IMR-90 (cell line): ENCODE measurements around the gene RAPGEF3. TPM values are rescaled to one million over a fixed set of nuclear protein-coding genes. Genes with fewer than 3 reads are reported as not detected.

ENCODE experiments used
- ATAC-seq: fragments of 200-7000 bp; cut with Tn5 transposase; 2 replicates; pipeline ENCODE4 v1.9.1; 2020; ENCODE audit warnings: low read depth, mild to moderate bottlenecking, moderate library complexity
- BruUV-seq: library from RNA; stranded (reverse); fragments of 400-500 nt; replicated peaks from 2 replicates; lab custom pipeline; 2021; lab: Mats Ljungman, UMichigan
- CTCF ChIA-PET: fragments of 300-600 bp; formaldehyde crosslinking; extraction: SDS; loops from one replicate; lab custom pipeline; 2021; ENCODE audit warnings: antibody characterized with exemption; lab: Yijun Ruan, JAX
- POLR2A ChIA-PET: fragments of 300-600 bp; sonication (Branson Sonifier 250); formaldehyde crosslinking; loops from one replicate; lab custom pipeline; 2022; ENCODE audit warnings: antibody characterized with exemption; ENCODE audit not compliant: unreplicated experiment; lab: Charles Lee
- DNase-seq: peaks from one replicate; pipeline ENCODE4 v3.0.0; 2013
- H2AFZ ChIP-seq: replicated peaks from 2 replicates; pipeline ENCODE3; 2013; ENCODE audit warnings: low read length, mild to moderate bottlenecking; ENCODE audit not compliant: poor library complexity
- H2AK5ac ChIP-seq: 2 replicates; pipeline ENCODE4 v1.6.1; 2013; ENCODE audit warnings: low read depth, low read length, inconsistent platforms
- H2AK9ac ChIP-seq: replicated peaks from 2 replicates; pipeline ENCODE3; 2013; ENCODE audit warnings: mild to moderate bottlenecking, low read depth, low read length, moderate library complexity; ENCODE audit not compliant: poor library complexity
- H2BK120ac ChIP-seq: 2 replicates; pipeline ENCODE4 v1.6.1; 2013; ENCODE audit warnings: low read depth, low read length, inconsistent platforms
- H2BK15ac ChIP-seq: 3 replicates; pipeline ENCODE4 v1.6.1; 2013; ENCODE audit warnings: low read depth, low read length, inconsistent platforms
- H2BK20ac ChIP-seq: 2 replicates; pipeline ENCODE4 v1.6.1; 2013; ENCODE audit warnings: low read depth, mild to moderate bottlenecking, inconsistent platforms, low read length, moderate library complexity
- H2BK5ac ChIP-seq: 2 replicates; pipeline ENCODE4 v1.6.1; 2013; ENCODE audit warnings: mild to moderate bottlenecking, low read depth, low read length, inconsistent platforms; ENCODE audit not compliant: poor library complexity, severe bottlenecking
- H3K14ac ChIP-seq: replicated peaks from 2 replicates; pipeline ENCODE4 v1.6.1; 2013; ENCODE audit warnings: low read depth, low read length, inconsistent platforms
- H3K18ac ChIP-seq: 2 replicates; pipeline ENCODE4 v1.6.1; 2013; ENCODE audit warnings: low read depth, low read length, control low read depth
- H3K23ac ChIP-seq: 2 replicates; pipeline ENCODE4 v1.6.1; 2013; ENCODE audit warnings: low read depth, low read length, inconsistent platforms
- H3K27ac ChIP-seq: 2 replicates; pipeline ENCODE4 v1.5.1; 2013; ENCODE audit warnings: mild to moderate bottlenecking, control low read depth, low read length; ENCODE audit not compliant: insufficient read depth
- H3K27me3 ChIP-seq: 2 replicates; pipeline ENCODE4 v1.6.1; 2013; ENCODE audit warnings: low read length; ENCODE audit not compliant: control insufficient read depth, insufficient read depth
- H3K36me3 ChIP-seq: 2 replicates; pipeline ENCODE4 v1.6.1; 2013; ENCODE audit warnings: low read length, mixed read lengths; ENCODE audit not compliant: control insufficient read depth, insufficient read depth
- H3K4ac ChIP-seq: 2 replicates; pipeline ENCODE4 v1.6.1; 2013; ENCODE audit warnings: low read depth, low read length, inconsistent platforms
- H3K4me1 ChIP-seq: 2 replicates; pipeline ENCODE4 v1.6.1; 2013; ENCODE audit warnings: low read length, mixed read lengths; ENCODE audit not compliant: control insufficient read depth, insufficient read depth
- H3K4me2 ChIP-seq: 2 replicates; pipeline ENCODE4 v1.6.1; 2013; ENCODE audit warnings: low read depth, mild to moderate bottlenecking, control low read depth, low read length, moderate library complexity
- H3K4me3 ChIP-seq: 2 replicates; pipeline ENCODE4 v1.5.1; 2013; ENCODE audit warnings: low read depth, mild to moderate bottlenecking, control low read depth, low read length, moderate library complexity; ENCODE audit not compliant: insufficient read depth
- H3K56ac ChIP-seq: 2 replicates; pipeline ENCODE4 v1.6.1; 2013; ENCODE audit warnings: low read length, inconsistent platforms; ENCODE audit not compliant: insufficient read depth; ENCODE audit errors: extremely low read depth
- H3K79me1 ChIP-seq, 2 experiments: 2 replicates each; pipeline ENCODE4 v1.6.1; 2013; ENCODE audit warnings: low read length in 2 of 2, inconsistent platforms in 1 of 2, low read depth in 1 of 2
- H3K9ac ChIP-seq: 2 replicates; pipeline ENCODE4 v1.6.1; 2013; ENCODE audit warnings: low read depth, low read length, control low read depth
- H3K9me1 ChIP-seq: 2 replicates; pipeline ENCODE4 v1.6.1; 2013; ENCODE audit warnings: low read length, inconsistent platforms; ENCODE audit not compliant: insufficient read depth
- H3K9me3 ChIP-seq: 2 replicates; pipeline ENCODE4 v1.6.1; 2013; ENCODE audit warnings: low read length; ENCODE audit not compliant: control insufficient read depth, insufficient read depth
- H4K20me1 ChIP-seq: 2 replicates; pipeline ENCODE4 v1.6.1; 2013; ENCODE audit warnings: low read length, inconsistent platforms; ENCODE audit not compliant: insufficient read depth
- H4K5ac ChIP-seq: 2 replicates; pipeline ENCODE4 v1.6.1; 2013; ENCODE audit warnings: mild to moderate bottlenecking, low read depth, low read length, control low read depth
- H4K8ac ChIP-seq, 2 experiments: 2 replicates each; pipeline ENCODE4 v1.6.1; 2013; ENCODE audit warnings: low read depth in 2 of 2, low read length in 2 of 2, control low read depth in 1 of 2, inconsistent platforms in 1 of 2
- H4K91ac ChIP-seq: 2 replicates; pipeline ENCODE4 v1.6.1; 2013; ENCODE audit warnings: low read depth, low read length, inconsistent platforms; ENCODE audit not compliant: insufficient read depth
- BHLHE40 ChIP-seq: fragments of 150-350 bp; IDR thresholded peaks from 2 replicates; pipeline ENCODE4 v1.6.1; 2016; ENCODE audit warnings: mild to moderate bottlenecking, low read depth, low read length
- CEBPB ChIP-seq: IDR thresholded peaks from 2 replicates; pipeline ENCODE4 v1.6.1; 2012; ENCODE audit warnings: low read depth, low read length, improper control_type of control experiment
- CHD1 ChIP-seq: IDR thresholded peaks from 2 replicates; pipeline ENCODE4 v1.6.1; 2012; ENCODE audit warnings: low read depth, low read length, improper control_type of control experiment
- FOS ChIP-seq: fragments of 150-350 bp; IDR thresholded peaks from 2 replicates; pipeline ENCODE4 v1.6.1; 2016; ENCODE audit warnings: low read depth, low read length
- MAFK ChIP-seq: IDR thresholded peaks from 2 replicates; pipeline ENCODE4 v1.6.1; 2012; ENCODE audit warnings: low read depth, low read length, improper control_type of control experiment
- MAZ ChIP-seq: IDR thresholded peaks from 2 replicates; pipeline ENCODE4 v1.6.1; 2012; ENCODE audit warnings: low read depth, mild to moderate bottlenecking, low read length, improper control_type of control experiment, moderate library complexity, borderline replicate concordance
- MXI1 ChIP-seq: IDR thresholded peaks from 2 replicates; pipeline ENCODE4 v1.6.1; 2012; ENCODE audit warnings: low read depth, mild to moderate bottlenecking, low read length, moderate library complexity, borderline replicate concordance
- NFE2L2 ChIP-seq: fragments of 150-350 bp; IDR thresholded peaks from 2 replicates; pipeline ENCODE4 v1.6.1; 2016; ENCODE audit warnings: low read depth, mild to moderate bottlenecking, low read length
- POLR2A ChIP-seq: IDR thresholded peaks from 2 replicates; pipeline ENCODE4 v1.6.1; 2012; ENCODE audit warnings: mild to moderate bottlenecking, low read depth, low read length
- RAD21 ChIP-seq: IDR thresholded peaks from 2 replicates; pipeline ENCODE4 v1.6.1; 2012; ENCODE audit warnings: low read length, improper control_type of control experiment
- RCOR1 ChIP-seq: IDR thresholded peaks from 2 replicates; pipeline ENCODE4 v1.6.1; 2012; ENCODE audit warnings: mild to moderate bottlenecking, low read length, improper control_type of control experiment; ENCODE audit not compliant: insufficient replicate concordance
- RFX5 ChIP-seq: IDR thresholded peaks from 2 replicates; pipeline ENCODE4 v1.8.0; 2012; ENCODE audit warnings: low read depth, mild to moderate bottlenecking, low read length, moderate library complexity
- SMC3 ChIP-seq: fragments of 150-350 bp; IDR thresholded peaks from 2 replicates; pipeline ENCODE4 v1.6.1; 2016; ENCODE audit warnings: low read depth, mild to moderate bottlenecking, antibody characterized with exemption, low read length, moderate library complexity
- USF2 ChIP-seq: fragments of 150-350 bp; IDR thresholded peaks from 2 replicates; pipeline ENCODE4 v1.6.1; 2017; ENCODE audit warnings: mild to moderate bottlenecking, antibody characterized with exemption, low read length, low read depth
- WGBS, 2 experiments: methylation state at CpG; one replicate each; pipeline versions ENCODE4 v1.1.5 to v1.1.7; 2013; ENCODE audit warnings: missing lambda C conversion rate in 2 of 2; ENCODE audit not compliant: insufficient read length in 1 of 2; ENCODE audit errors: extremely low coverage in 2 of 2; 5-methylcytosine and 5-hydroxymethylcytosine counted together
- dilution Hi-C: fragments of 300-500 bp; cut with HindIII; formaldehyde crosslinking; loops from one replicate; pipeline ENCODE4 v1.14.3; 2018; ENCODE audit warnings: low sequenced_read_pairs; ENCODE audit not compliant: unreplicated experiment
- in situ Hi-C: fragments of 300-500 bp; cut with MboI; formaldehyde crosslinking; loops from 3 replicates; pipeline ENCODE4 v1.14.3; 2019; ENCODE audit warnings: low sequenced_read_pairs, inconsistent platforms, mixed read lengths
- intact Hi-C: fragments of 100-400 bp; cut with micrococcal nuclease; formaldehyde crosslinking; loops from 2 replicates; pipeline ENCODE4 v1.10.0; 2022
- polyA plus RNA-seq, 3 experiments: library from polyadenylated mRNA; depleted of rRNA; stranded (reverse); fragments of >200 nt; gene quantifications; 2 replicates each; pipeline ENCODE4 v1.2.3, GENCODE V29; 2012; ENCODE audit warnings: low replicate concordance in 1 of 3
- total RNA-seq: library from RNA; depleted of rRNA; stranded (reverse); fragments of >200 nt; gene quantifications from 2 replicates; pipeline ENCODE4 v1.2.3, GENCODE V29; 2012
- TF ChIP-seq, protein P1 (sequence below): conservative IDR thresholded peaks from 2 replicates; pipeline ENCODE4 v1.5.1; 2012; ENCODE audit warnings: mild to moderate bottlenecking, low read depth, low read length, improper control_type of control experiment

RAPGEF3 gene
- total and polyA plus RNA-seq, 2 of the 4 experiments (the other 2 are of a cell fraction) = 1.3 to 2.0 TPM

DNA sequence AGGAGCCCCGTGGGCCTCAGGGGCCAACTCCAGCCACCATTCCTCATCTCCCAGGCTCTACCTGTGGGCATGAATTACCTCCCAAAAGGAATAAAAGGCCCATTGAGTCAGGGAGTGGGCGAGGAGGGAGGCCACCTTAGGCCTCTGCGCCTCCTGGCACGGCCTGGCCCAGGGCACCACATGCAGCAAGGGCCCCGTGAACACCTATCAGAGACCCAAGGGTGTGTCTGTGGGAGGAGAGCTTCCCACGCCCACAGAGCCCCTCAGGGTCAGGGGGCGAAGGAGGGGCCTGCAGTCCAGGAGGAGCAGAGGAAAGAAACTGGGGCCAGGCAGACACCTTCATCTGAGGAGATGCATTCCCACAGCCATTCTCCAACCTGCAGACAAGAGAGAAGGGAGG, 12.2 kb downstream of the RAPGEF3 start:
- no peak overlapping the region for H4K5ac ChIP-seq
- H2AFZ ChIP-seq = no peak overlapping the region
- ChIA-PET POLR2A (no interaction called here), CTCF (no interaction called here)
- no peak overlapping the region for H2BK15ac ChIP-seq
- in situ Hi-C loops = loop anchor here (10.0 kb wide), 1 partner anchor 88 kb away; no protein-coding TSS in a partner anchor
- dilution Hi-C loops = no loop called here
- H2AK5ac ChIP-seq = no peak overlapping the region
- TF ChIP-seq SMC3 (no peak), USF2 (no peak), MAZ (no peak), FOS (no peak), RCOR1 (no peak), NFE2L2 (no peak), MXI1 (no peak), MAFK (no peak), RFX5 (no peak), POLR2A (no peak), CHD1 (no peak), BHLHE40 (no peak), RAD21 (no peak), CEBPB (no peak)
- TF ChIP-seq, protein P1, sequence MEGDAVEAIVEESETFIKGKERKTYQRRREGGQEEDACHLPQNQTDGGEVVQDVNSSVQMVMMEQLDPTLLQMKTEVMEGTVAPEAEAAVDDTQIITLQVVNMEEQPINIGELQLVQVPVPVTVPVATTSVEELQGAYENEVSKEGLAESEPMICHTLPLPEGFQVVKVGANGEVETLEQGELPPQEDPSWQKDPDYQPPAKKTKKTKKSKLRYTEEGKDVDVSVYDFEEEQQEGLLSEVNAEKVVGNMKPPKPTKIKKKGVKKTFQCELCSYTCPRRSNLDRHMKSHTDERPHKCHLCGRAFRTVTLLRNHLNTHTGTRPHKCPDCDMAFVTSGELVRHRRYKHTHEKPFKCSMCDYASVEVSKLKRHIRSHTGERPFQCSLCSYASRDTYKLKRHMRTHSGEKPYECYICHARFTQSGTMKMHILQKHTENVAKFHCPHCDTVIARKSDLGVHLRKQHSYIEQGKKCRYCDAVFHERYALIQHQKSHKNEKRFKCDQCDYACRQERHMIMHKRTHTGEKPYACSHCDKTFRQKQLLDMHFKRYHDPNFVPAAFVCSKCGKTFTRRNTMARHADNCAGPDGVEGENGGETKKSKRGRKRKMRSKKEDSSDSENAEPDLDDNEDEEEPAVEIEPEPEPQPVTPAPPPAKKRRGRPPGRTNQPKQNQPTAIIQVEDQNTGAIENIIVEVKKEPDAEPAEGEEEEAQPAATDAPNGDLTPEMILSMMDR = no peak
- H2BK120ac ChIP-seq = no peak overlapping the region
- H3K27ac ChIP-seq = no peak overlapping the region
- no peak overlapping the region for H3K4ac ChIP-seq
- DNase-seq (no peak), ATAC-seq (no peak)
- no peak overlapping the region for H3K23ac ChIP-seq
- no TSS peak for BruUV-seq
- no peak overlapping the region for H3K18ac ChIP-seq
- H2BK20ac ChIP-seq = no peak overlapping the region
- H3K14ac ChIP-seq = no peak overlapping the region
- no CpG with 5 or more reads among the region's 7 CpGs for WGBS, 2 experiments
- H3K79me1 ChIP-seq = no peaks in the 10 kb centered on the region
- no peak overlapping the region for H3K4me3 ChIP-seq
- no peaks in the 10 kb centered on the region for H3K9me1 ChIP-seq
- no peak overlapping the region for H3K4me2 ChIP-seq
- H4K8ac ChIP-seq = no peak overlapping the region
- no peaks in the 10 kb centered on the region for H3K36me3 ChIP-seq
- intact Hi-C loops = no loop called here
- no peaks in the 10 kb centered on the region for H3K4me1 ChIP-seq
- H4K91ac ChIP-seq = no peak overlapping the region
- no peaks in the 10 kb centered on the region for H3K9me3 ChIP-seq
- H3K9ac ChIP-seq = no peak overlapping the region
- H3K27me3 ChIP-seq = peaks cover 32% of the 10 kb centered on the region
- H2AK9ac ChIP-seq = no peak overlapping the region
- no peak overlapping the region for H2BK5ac ChIP-seq
- H4K20me1 ChIP-seq = no peaks in the 10 kb centered on the region
- H3K56ac ChIP-seq = no peak overlapping the region
